ENCODE data around the gene MAPK14.

GRCh38 chr6:36054956-36055355 is 27.3 kb downstream of the MAPK14 start:
- TF ChIP-seq PTBP1 (IDR thresholded peaks at IDR 0.05; ENCODE audit: low read depth, low read length), result no peak
- TF ChIP-seq KDM5B (IDR thresholded peaks at IDR 0.05; ENCODE audit: insufficient replicate concordance, low read depth, low read length), result no peak
- no peak for TF ChIP-seq SP2 (IDR thresholded peaks at IDR 0.05; ENCODE audit: extremely low read depth, low read depth, low read length, poor library complexity, severe bottlenecking)
- TF ChIP-seq EP300 (IDR thresholded peaks at IDR 0.05; ENCODE audit: low read length), result no peak
- TF ChIP-seq TARDBP (IDR thresholded peaks at IDR 0.05), result no peak
- no peak for TF ChIP-seq HBP1 (CRISPR knock-in tag; IDR thresholded peaks at IDR 0.05)
- TF ChIP-seq SMARCA5 (IDR thresholded peaks at IDR 0.05), result no peak
- TF ChIP-seq CTCF (IDR thresholded peaks at IDR 0.05 in 2 of 3, conservative IDR thresholded peaks at IDR 0.05 in 1 of 3; ENCODE audit: insufficient read depth in 2 of 3, low read depth in 1 of 3, low read length in 3 of 3), result no peak
- TF ChIP-seq NFYB (IDR thresholded peaks at IDR 0.05; ENCODE audit: extremely low read depth, insufficient read length), result no peak
- TF ChIP-seq HDAC2 (IDR thresholded peaks at IDR 0.05), result no peak
- TF ChIP-seq ZNF274 (IDR thresholded peaks at IDR 0.05; ENCODE audit: borderline replicate concordance, low read depth, low read length), result no peak
- no peak for TF ChIP-seq HINFP (tag; conservative IDR thresholded peaks at IDR 0.05; ENCODE audit: low read depth)
- no peak for TF ChIP-seq FOXM1 (IDR thresholded peaks at IDR 0.05; ENCODE audit: low read depth)
- no peak for TF ChIP-seq FOXM1 (CRISPR knock-in tag; IDR thresholded peaks at IDR 0.05; ENCODE audit: low read depth)
